Measurements from ENCODE around the gene ZCCHC7. TPM values are rescaled to one million over a fixed set of nuclear protein-coding genes. Genes with fewer than 3 reads are reported as not detected.

The ZCCHC7 gene
- total and polyA plus RNA-seq, 2 of the 8 experiments (the other 6 are each of a cell fraction or from before 2014, with no cell fraction given), result 12.2 to 27.5 TPM

DNA sequence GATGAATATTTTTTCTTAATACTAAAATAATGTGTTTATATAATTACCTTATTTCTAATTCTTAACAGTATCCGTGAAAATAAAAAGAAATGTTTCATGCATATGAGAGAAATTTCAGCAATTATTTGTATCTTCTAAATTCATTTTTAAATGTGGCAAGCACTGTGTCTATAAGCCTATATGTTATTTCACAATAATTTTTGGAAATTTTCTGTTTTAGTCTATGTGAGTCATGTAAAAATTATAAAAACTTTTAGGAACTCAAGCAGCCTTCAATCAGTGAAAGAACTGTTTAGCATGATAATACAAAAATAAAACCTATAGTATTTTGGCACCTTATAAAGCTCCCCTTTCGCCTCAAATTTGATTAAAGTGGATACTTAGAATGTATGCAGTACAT, 96.8 kb downstream of the ZCCHC7 start (continued):
- TF ChIP-seq CHD7 (IDR thresholded peaks at IDR 0.05; ENCODE audit: insufficient replicate concordance, low read length) (no peak), SIN3A (conservative IDR thresholded peaks at IDR 0.05 in 1 of 2, IDR thresholded peaks at IDR 0.05 in 1 of 2; ENCODE audit: low read depth in 1 of 2, low read length in 2 of 2) (no peak), KDM4A (IDR thresholded peaks at IDR 0.05; ENCODE audit: low read depth, low read length, severe bottlenecking) (no peak), EP300 (IDR thresholded peaks at IDR 0.05; ENCODE audit: borderline replicate concordance in 1 of 2, low read depth in 2 of 2, low read length in 2 of 2) (no peak), TEAD4 (IDR thresholded peaks at IDR 0.05; ENCODE audit: low read depth, low read length) (no peak), KDM5A (IDR thresholded peaks at IDR 0.05; ENCODE audit: low read length) (no peak), SP4 (IDR thresholded peaks at IDR 0.05; ENCODE audit: low read length) (no peak)
